Activated CD4-positive, alpha-beta memory T cell treated with anti-CD3 and anti-CD28 coated beads for 36 hours (primary cell): ENCODE measurements around the gene DECR2. TPM values are rescaled to one million over a fixed set of nuclear protein-coding genes. Genes with fewer than 3 reads are reported as not detected.

Experiments used
- CTCF ChIA-PET: fragments of 350-600 bp; sonication (Branson Sonifier 250); formaldehyde crosslinking; loops from one replicate; lab custom pipeline; 2021; ENCODE audit warnings: antibody characterized with exemption, inconsistent platforms; lab: Charles Lee
- POLR2A ChIA-PET: fragments of 350-600 bp; sonication (Branson Sonifier 250); formaldehyde crosslinking; loops from one replicate; lab custom pipeline; 2021; ENCODE audit warnings: antibody characterized with exemption; lab: Charles Lee
- DNase-seq: peaks from one replicate; pipeline ENCODE4 v3.0.0-alpha.2; 2020
- H3K27ac Mint-ChIP-seq: one replicate; pipeline ENCODE4 v1.8.0; 2021; ENCODE audit warnings: mixed read lengths
- H3K27me3 Mint-ChIP-seq: one replicate; pipeline ENCODE4 v1.8.0; 2021; ENCODE audit warnings: mixed read lengths
- H3K36me3 Mint-ChIP-seq: one replicate; pipeline ENCODE4 v1.8.0; 2021; ENCODE audit warnings: mixed read lengths
- H3K4me1 Mint-ChIP-seq: one replicate; pipeline ENCODE4 v1.8.0; 2021; ENCODE audit warnings: low read depth, mixed read lengths
- H3K4me3 Mint-ChIP-seq: one replicate; pipeline ENCODE4 v1.8.0; 2021; ENCODE audit warnings: mild to moderate bottlenecking, mixed read lengths
- H3K9me3 Mint-ChIP-seq: one replicate; pipeline ENCODE4 v1.8.0; 2021; ENCODE audit warnings: mixed read lengths
- intact Hi-C: fragments of 100-400 bp; cut with micrococcal nuclease; formaldehyde crosslinking; loops from one replicate; pipeline ENCODE4 v1.15.1; 2023
- total RNA-seq, 2 experiments: library from RNA; stranded (reverse); gene quantifications; one replicate each; pipeline ENCODE4 v1.2.3, GENCODE V29; 2021

The DECR2 gene
- total RNA-seq, 2 experiments from 2014 or later, result 8.5 to 8.8 TPM

GRCh38 chr16:397736-398332, 3.9 kb upstream of the DECR2 start:
- intact Hi-C loops, result no loop called here
- ChIA-PET CTCF (no interaction called here), POLR2A (no interaction called here)
- Mint-ChIP-seq H3K27ac (peak overlapping the region; percentile 43), H3K4me3 (peak overlapping the region; percentile 57), H3K9me3 (no peaks in the 10 kb centered on the region), H3K36me3 (no peaks in the 10 kb centered on the region), H3K4me1 (peaks cover 26% of the 10 kb centered on the region), H3K27me3 (no peaks in the 10 kb centered on the region)
- DNase-seq, result peak; percentile 55

DNA sequence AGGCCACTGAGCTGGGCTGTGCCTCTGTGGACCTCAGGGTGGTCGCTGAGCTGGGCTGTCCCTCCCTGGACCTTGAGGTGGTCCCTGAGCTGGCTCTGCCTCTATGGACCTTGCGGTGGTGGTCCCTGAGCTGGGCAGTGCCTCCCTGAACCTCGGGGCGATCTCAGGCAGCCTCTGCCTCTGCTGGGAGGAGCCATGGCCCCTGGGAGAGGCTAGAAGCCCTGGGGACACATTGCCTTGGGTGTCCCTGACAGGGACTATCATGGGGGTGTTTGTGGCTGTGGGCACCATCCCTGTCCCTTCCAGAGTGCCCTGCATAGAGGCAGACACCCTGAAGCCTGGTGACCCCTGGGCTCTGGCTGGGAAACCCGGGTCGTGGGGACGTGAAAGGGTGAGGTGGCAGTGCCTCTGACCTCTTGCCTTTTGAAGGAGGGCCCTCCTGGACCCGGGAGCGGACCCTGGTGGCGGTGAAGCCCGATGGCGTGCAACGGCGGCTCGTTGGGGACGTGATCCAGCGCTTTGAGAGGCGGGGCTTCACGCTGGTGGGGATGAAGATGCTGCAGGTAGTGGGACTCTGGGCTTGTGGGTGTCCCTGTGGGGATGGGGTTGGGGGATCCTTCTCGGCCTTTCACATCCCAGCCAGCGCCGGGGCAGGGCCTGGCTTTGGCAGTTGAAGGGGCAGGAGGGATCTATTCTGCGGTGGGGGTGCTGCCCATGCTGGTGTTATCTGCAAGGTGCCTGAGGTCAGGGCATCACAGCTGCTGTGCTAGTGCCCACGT, 2.9 kb upstream of the DECR2 start:
- intact Hi-C loops, result no loop called here
- Mint-ChIP-seq H3K27me3 (no peaks in the 10 kb centered on the region), H3K36me3 (no peaks in the 10 kb centered on the region), H3K27ac (peak overlapping the region; percentile 43), H3K9me3 (no peaks in the 10 kb centered on the region), H3K4me1 (peaks cover 24% of the 10 kb centered on the region), H3K4me3 (peak overlapping the region; percentile 57)
- POLR2A ChIA-PET, result no interaction called here
- CTCF ChIA-PET, result no interaction called here
- no peak for DNase-seq

- peak overlapping the region; percentile 84 for H3K4me3 Mint-ChIP-seq
- ChIA-PET CTCF (no interaction called here), POLR2A (interaction anchor here (1.4 kb wide), 1 partner anchor 346 kb away, joined by 3 read pairs; the partner anchor contains the start of genes POLR3K and SNRNP25)
- H3K27me3 Mint-ChIP-seq, result no peaks in the 10 kb centered on the region
- H3K36me3 Mint-ChIP-seq, result no peaks in the 10 kb centered on the region
- no peaks in the 10 kb centered on the region for H3K9me3 Mint-ChIP-seq
- no peak for DNase-seq
- intact Hi-C loops, result loop anchor here (1.0 to 2.0 kb wide), 2 partner anchors 26 to 47 kb away; partner anchors contain the start of genes AXIN1 and RAB11FIP3
- H3K4me1 Mint-ChIP-seq, result peaks cover 24% of the 10 kb centered on the region
- H3K27ac Mint-ChIP-seq, result no peak overlapping the region
Observed at GRCh38 chr16:399340-400019, 2.2 kb upstream of the DECR2 start.

- CTCF ChIA-PET, result interaction anchor here (0.9 to 1.1 kb wide), 2 partner anchors 18 to 24 kb away, joined by 4 read pairs; partner anchors contain the start of gene PGAP6
- intact Hi-C loops, result loop anchor here (1.0 to 2.0 kb wide), 2 partner anchors 25 to 47 kb away; partner anchors contain the start of genes AXIN1 and RAB11FIP3
- POLR2A ChIA-PET, result interaction anchor here (1.4 kb wide), 1 partner anchor 347 kb away, joined by 3 read pairs; the partner anchor contains the start of genes POLR3K and SNRNP25
- no peak for DNase-seq
- Mint-ChIP-seq H3K9me3 (no peaks in the 10 kb centered on the region), H3K27ac (peak overlapping the region; percentile 82), H3K27me3 (no peaks in the 10 kb centered on the region), H3K36me3 (no peaks in the 10 kb centered on the region), H3K4me1 (peaks cover 24% of the 10 kb centered on the region), H3K4me3 (peak overlapping the region; percentile 84)
Observed at GRCh38 chr16:400061-400591, 1.6 kb upstream of the DECR2 start.

DNA sequence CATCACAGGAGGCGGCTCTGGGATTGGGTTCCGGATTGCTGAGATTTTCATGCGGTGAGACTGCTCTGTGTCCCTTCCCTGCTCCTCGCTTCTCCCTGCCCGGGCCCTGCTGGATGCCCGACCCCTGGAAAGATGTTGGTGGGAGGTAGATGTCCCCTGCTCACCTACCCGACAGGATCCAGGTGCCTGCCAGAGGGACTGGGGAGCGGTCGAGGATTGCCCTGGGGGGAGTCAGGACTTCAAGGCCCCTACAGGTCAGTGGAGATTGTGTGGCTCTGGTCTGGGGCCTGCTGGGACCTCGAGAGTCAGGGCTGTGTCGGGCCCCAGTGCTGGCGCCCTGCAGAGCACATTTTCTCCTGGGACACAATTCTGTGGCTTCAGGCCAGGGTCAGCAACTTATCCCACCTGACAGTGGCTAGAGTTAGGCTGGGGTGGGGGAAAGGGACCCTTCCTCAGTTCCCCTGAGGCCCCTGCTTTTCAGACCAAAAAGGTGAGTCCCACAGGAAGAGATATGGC, 3.3 kb downstream of the DECR2 start:
- H3K27ac Mint-ChIP-seq, result no peak overlapping the region
- H3K4me3 Mint-ChIP-seq, result no peak overlapping the region
- intact Hi-C loops, result no loop called here
- no peaks in the 10 kb centered on the region for H3K27me3 Mint-ChIP-seq
- no peaks in the 10 kb centered on the region for H3K36me3 Mint-ChIP-seq
- POLR2A ChIA-PET, result no interaction called here
- no peaks in the 10 kb centered on the region for H3K9me3 Mint-ChIP-seq
- CTCF ChIA-PET, result no interaction called here
- no peak for DNase-seq
- peaks cover 7% of the 10 kb centered on the region for H3K4me1 Mint-ChIP-seq

GRCh38 chr16:405548-406506, 4.1 kb downstream of the DECR2 start:
- CTCF ChIA-PET, result no interaction called here
- intact Hi-C loops, result no loop called here
- no peak for DNase-seq
- no peak overlapping the region for H3K27ac Mint-ChIP-seq
- H3K36me3 Mint-ChIP-seq, result no peaks in the 10 kb centered on the region
- POLR2A ChIA-PET, result no interaction called here
- H3K4me1 Mint-ChIP-seq, result no peaks in the 10 kb centered on the region
- no peaks in the 10 kb centered on the region for H3K27me3 Mint-ChIP-seq
- no peak overlapping the region for H3K4me3 Mint-ChIP-seq
- no peaks in the 10 kb centered on the region for H3K9me3 Mint-ChIP-seq

DNA sequence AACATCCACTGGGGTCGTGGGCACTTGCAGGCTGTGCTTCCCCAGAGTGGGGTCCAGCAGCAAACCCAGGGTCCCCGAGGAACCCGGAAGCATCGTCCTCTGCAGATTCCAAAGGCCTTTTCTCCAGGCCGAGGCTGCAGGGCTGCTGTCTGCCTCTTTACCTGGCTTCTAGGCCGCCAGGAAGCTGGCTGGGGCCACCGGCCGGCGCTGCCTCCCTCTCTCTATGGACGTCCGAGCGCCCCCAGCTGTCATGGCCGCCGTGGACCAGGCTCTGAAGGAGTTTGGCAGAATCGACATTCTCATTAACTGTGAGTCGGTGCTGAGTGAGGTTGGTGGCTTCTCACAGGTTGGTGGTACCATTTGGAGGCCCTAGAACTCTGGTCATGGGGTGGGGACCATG, 5.6 kb downstream of the DECR2 start:
- H3K9me3 Mint-ChIP-seq, result no peaks in the 10 kb centered on the region

DNA sequence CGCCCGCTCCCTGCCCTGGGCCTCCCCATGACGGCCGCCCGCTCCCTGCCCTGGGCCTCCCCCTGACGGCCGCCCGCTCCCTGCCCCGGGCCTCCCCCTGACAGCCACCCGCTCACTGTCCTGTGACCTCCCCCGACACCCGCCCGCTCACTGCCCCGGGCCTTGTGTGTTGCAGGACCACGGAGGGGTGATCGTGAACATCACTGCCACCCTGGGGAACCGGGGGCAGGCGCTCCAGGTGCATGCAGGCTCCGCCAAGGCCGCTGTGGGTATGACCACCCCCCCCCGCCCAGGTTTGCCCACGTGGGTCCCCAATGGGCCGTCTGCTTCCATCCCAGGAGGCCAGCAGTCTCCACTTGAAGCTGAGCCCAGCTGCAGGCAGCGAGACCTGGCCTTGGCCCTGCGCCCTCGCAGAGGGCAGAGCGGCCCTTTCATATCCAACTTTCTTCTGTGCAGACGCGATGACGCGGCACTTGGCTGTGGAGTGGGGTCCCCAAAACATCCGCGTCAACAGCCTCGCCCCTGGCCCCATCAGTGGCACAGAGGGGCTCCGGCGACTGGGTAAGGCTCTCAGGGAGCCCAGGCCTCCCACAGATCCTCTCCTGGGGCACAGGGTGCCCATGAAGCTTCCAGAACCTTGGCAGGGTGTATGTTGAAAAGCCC, 9.0 kb downstream of the DECR2 start:
- no peaks in the 10 kb centered on the region for H3K9me3 Mint-ChIP-seq
- POLR2A ChIA-PET, result no interaction called here

More for the DNA sequence above, 5.6 kb downstream of the DECR2 start:
- intact Hi-C loops, result no loop called here
- H3K27me3 Mint-ChIP-seq, result no peaks in the 10 kb centered on the region
- H3K4me1 Mint-ChIP-seq, result no peaks in the 10 kb centered on the region
- no peak for DNase-seq
- CTCF ChIA-PET, result no interaction called here
- H3K36me3 Mint-ChIP-seq, result no peaks in the 10 kb centered on the region
- no peak overlapping the region for H3K4me3 Mint-ChIP-seq
- POLR2A ChIA-PET, result no interaction called here
- H3K27ac Mint-ChIP-seq, result no peak overlapping the region

GRCh38 chr16:411576-412265, 10.0 kb downstream of the DECR2 start:
- no peak for DNase-seq
- no peak overlapping the region for H3K4me3 Mint-ChIP-seq
- CTCF ChIA-PET, result no interaction called here
- H3K36me3 Mint-ChIP-seq, result no peaks in the 10 kb centered on the region
- no peak overlapping the region for H3K27ac Mint-ChIP-seq
- POLR2A ChIA-PET, result no interaction called here
- intact Hi-C loops, result no loop called here
- H3K9me3 Mint-ChIP-seq, result no peaks in the 10 kb centered on the region
- H3K4me1 Mint-ChIP-seq, result no peaks in the 10 kb centered on the region
- no peaks in the 10 kb centered on the region for H3K27me3 Mint-ChIP-seq

More for the DNA sequence above, 9.0 kb downstream of the DECR2 start:
- Mint-ChIP-seq H3K27me3 (no peaks in the 10 kb centered on the region), H3K4me3 (no peak overlapping the region), H3K4me1 (no peaks in the 10 kb centered on the region), H3K36me3 (no peaks in the 10 kb centered on the region), H3K27ac (no peak overlapping the region)
- intact Hi-C loops, result no loop called here
- no peak for DNase-seq
- CTCF ChIA-PET, result no interaction called here

DNA sequence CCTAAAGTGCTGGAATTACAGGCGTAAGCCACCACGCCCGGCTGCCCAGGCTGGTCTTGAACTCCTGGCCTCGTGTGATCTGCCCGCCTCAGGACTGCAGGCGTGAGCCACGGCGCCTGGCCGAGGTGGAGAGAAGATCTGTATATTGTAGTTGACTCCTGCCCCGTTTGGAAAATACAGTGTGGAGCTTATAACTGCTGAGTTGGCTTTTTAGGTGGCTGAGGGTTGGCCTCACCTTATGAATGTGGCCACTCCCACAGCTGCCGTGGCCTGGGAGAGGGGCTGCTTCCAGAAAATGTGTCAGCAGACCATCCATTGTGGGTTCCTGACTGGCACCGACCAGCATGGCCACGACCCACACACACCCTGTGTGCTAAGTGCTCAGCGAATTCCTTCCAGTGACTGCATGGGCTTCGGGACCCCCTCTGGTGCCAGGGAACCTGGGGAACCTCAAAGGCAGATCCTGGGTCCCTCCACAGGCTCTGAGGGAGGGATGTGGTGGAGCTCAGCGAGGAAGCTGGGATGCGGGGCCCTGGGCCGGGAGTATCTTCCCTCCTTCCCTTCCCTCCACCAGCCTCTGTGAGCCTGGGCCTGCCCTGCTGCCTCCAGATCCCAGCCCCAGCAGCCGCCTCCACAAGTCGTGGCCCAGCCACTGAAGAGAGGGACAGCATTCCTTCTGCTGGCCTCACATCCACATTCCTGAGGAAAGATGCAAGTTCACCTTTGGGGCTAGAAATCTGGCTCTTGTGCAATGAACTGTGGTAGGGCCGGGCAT, 12.9 kb downstream of the DECR2 start:
- intact Hi-C loops, result no loop called here
- H3K4me1 Mint-ChIP-seq, result no peaks in the 10 kb centered on the region
- H3K9me3 Mint-ChIP-seq, result no peaks in the 10 kb centered on the region
- no peak overlapping the region for H3K27ac Mint-ChIP-seq
- H3K27me3 Mint-ChIP-seq, result no peaks in the 10 kb centered on the region
- ChIA-PET CTCF (no interaction called here), POLR2A (no interaction called here)
- H3K4me3 Mint-ChIP-seq, result no peak overlapping the region
- H3K36me3 Mint-ChIP-seq, result no peaks in the 10 kb centered on the region
- no peak for DNase-seq
